H9 (cell line): ENCODE measurements around the gene SNRPD1. TPM values are rescaled to one million over a fixed set of nuclear protein-coding genes. Genes with fewer than 3 reads are reported as not detected.

Experiments used
- DNase-seq: peaks from one replicate; pipeline ENCODE4 v3.0.0-alpha.2; 2017
- H2AFZ ChIP-seq: one replicate; pipeline ENCODE4 v1.6.1; 2013; ENCODE audit warnings: mild to moderate bottlenecking, low read length, control low read depth, moderate library complexity
- H2AK5ac ChIP-seq: 2 replicates; pipeline ENCODE4 v1.6.1; 2013; ENCODE audit warnings: low read length, control low read depth, mixed read lengths; ENCODE audit not compliant: insufficient read length
- H2BK120ac ChIP-seq: one replicate; pipeline ENCODE4 v1.6.1; 2013; ENCODE audit warnings: low read depth, mild to moderate bottlenecking, low read length, control low read depth, inconsistent platforms; ENCODE audit not compliant: poor library complexity, severe bottlenecking
- H2BK12ac ChIP-seq: 2 replicates; pipeline ENCODE4 v1.6.1; 2013; ENCODE audit warnings: low read length, control low read depth, mixed read lengths, low read depth; ENCODE audit not compliant: insufficient read length
- H2BK15ac ChIP-seq: 2 replicates; pipeline ENCODE4 v1.6.1; 2013; ENCODE audit warnings: low read depth, low read length, control low read depth
- H2BK20ac ChIP-seq: one replicate; pipeline ENCODE4 v1.6.1; 2013; ENCODE audit warnings: low read depth, mild to moderate bottlenecking, low read length, control low read depth, inconsistent platforms; ENCODE audit not compliant: poor library complexity, severe bottlenecking
- H2BK5ac ChIP-seq: 2 replicates; pipeline ENCODE4 v1.6.1; 2013; ENCODE audit warnings: low read length, control low read depth, mixed read lengths; ENCODE audit not compliant: insufficient read length
- H3K14ac ChIP-seq: 2 replicates; pipeline ENCODE4 v1.6.1; 2013; ENCODE audit warnings: low read length, control low read depth; ENCODE audit not compliant: insufficient read depth
- H3K18ac ChIP-seq: 2 replicates; pipeline ENCODE4 v1.6.1; 2013; ENCODE audit warnings: low read depth, mild to moderate bottlenecking, mixed read lengths, low read length, control low read depth; ENCODE audit not compliant: insufficient read length
- H3K23ac ChIP-seq: 2 replicates; pipeline ENCODE4 v1.6.1; 2013; ENCODE audit warnings: low read length, control low read depth, mixed read lengths, low read depth; ENCODE audit not compliant: insufficient read length
- H3K23me2 ChIP-seq: 2 replicates; pipeline ENCODE4 v1.6.1; 2013; ENCODE audit warnings: low read depth, mild to moderate bottlenecking, mixed read lengths, low read length, control low read depth; ENCODE audit not compliant: insufficient read length, poor library complexity, severe bottlenecking
- H3K27ac ChIP-seq: 2 replicates; pipeline ENCODE4 v1.5.1; 2013; ENCODE audit warnings: low read length, control low read depth, mixed read lengths, low read depth; ENCODE audit not compliant: insufficient read length
- H3K27me3 ChIP-seq: 2 replicates; pipeline ENCODE4 v1.6.1; 2013; ENCODE audit warnings: low read length, control low read depth, inconsistent platforms; ENCODE audit not compliant: insufficient read depth
- H3K4ac ChIP-seq: 2 replicates; pipeline ENCODE4 v1.6.1; 2013; ENCODE audit warnings: low read depth, mild to moderate bottlenecking, control low read depth, inconsistent platforms, low read length, moderate library complexity
- H3K4me1 ChIP-seq: 2 replicates; pipeline ENCODE4 v1.6.1; 2013; ENCODE audit warnings: low read length, control low read depth, inconsistent platforms; ENCODE audit not compliant: insufficient read depth
- H3K4me2 ChIP-seq: 2 replicates; pipeline ENCODE4 v1.6.1; 2013; ENCODE audit warnings: low read length, control low read depth, mixed read lengths; ENCODE audit not compliant: insufficient read length, insufficient read depth
- H3K56ac ChIP-seq: 2 replicates; pipeline ENCODE4 v1.6.1; 2013; ENCODE audit warnings: low read depth, mild to moderate bottlenecking, mixed read lengths, low read length, control low read depth; ENCODE audit not compliant: insufficient read length
- H3K79me1 ChIP-seq: 2 replicates; pipeline ENCODE4 v1.6.1; 2013; ENCODE audit warnings: low read depth, mild to moderate bottlenecking, moderate library complexity, low read length, control low read depth, inconsistent platforms; ENCODE audit not compliant: insufficient read depth, poor library complexity, severe bottlenecking
- H3K79me2 ChIP-seq: 2 replicates; pipeline ENCODE4 v1.6.1; 2013; ENCODE audit warnings: low read length, control low read depth, inconsistent platforms; ENCODE audit not compliant: insufficient read depth
- H3K9ac ChIP-seq: 2 replicates; pipeline ENCODE4 v1.6.1; 2013; ENCODE audit warnings: low read length, control low read depth, mixed read lengths; ENCODE audit not compliant: insufficient read length; ENCODE audit errors: extremely low read depth
- H3K9me3 ChIP-seq: one replicate; pipeline ENCODE4 v1.6.1; 2013; ENCODE audit warnings: low read depth, low read length, inconsistent platforms; ENCODE audit not compliant: control insufficient read depth
- H3T11ph ChIP-seq: one replicate; pipeline ENCODE4 v1.6.1; 2013; ENCODE audit warnings: mild to moderate bottlenecking, low read length, control low read depth, inconsistent platforms
- H4K20me1 ChIP-seq: one replicate; pipeline ENCODE4 v1.6.1; 2013; ENCODE audit not compliant: control insufficient read depth, insufficient read length, insufficient read depth
- H4K5ac ChIP-seq: 2 replicates; pipeline ENCODE4 v1.6.1; 2013; ENCODE audit warnings: low read depth, mild to moderate bottlenecking, mixed read lengths, low read length, control low read depth; ENCODE audit not compliant: insufficient read length
- H4K8ac ChIP-seq: replicated peaks from 2 replicates; pipeline ENCODE4 v1.6.1; 2013; ENCODE audit warnings: low read length, control low read depth, mixed read lengths, low read depth; ENCODE audit not compliant: insufficient read length
- H4K91ac ChIP-seq: 2 replicates; pipeline ENCODE4 v1.6.1; 2013; ENCODE audit warnings: low read depth, mild to moderate bottlenecking, moderate library complexity, mixed read lengths, low read length, control low read depth; ENCODE audit not compliant: insufficient read length
- H3K27ac Mint-ChIP-seq, 3 experiments: 2 replicates in 2 of 3; 3 replicates in 1 of 3; pipeline ENCODE4 v1.8.0; 2020 to 2021; ENCODE audit warnings: mixed read lengths in 3 of 3, mild to moderate bottlenecking in 1 of 3, moderate library complexity in 1 of 3
- H3K27me3 Mint-ChIP-seq: 2 replicates; pipeline ENCODE4 v1.8.0; 2021; ENCODE audit warnings: low read depth, mild to moderate bottlenecking, moderate library complexity, mixed read lengths
- H3K36me3 Mint-ChIP-seq, 3 experiments: 2 replicates in 2 of 3; 3 replicates in 1 of 3; pipeline ENCODE4 v1.8.0; 2020 to 2021; ENCODE audit warnings: low read depth in 3 of 3, mixed read lengths in 3 of 3; ENCODE audit not compliant: insufficient read depth in 1 of 3
- H3K4me1 Mint-ChIP-seq, 2 experiments: 2 replicates each; pipeline ENCODE4 v1.8.0; 2020; ENCODE audit warnings: mixed read lengths in 2 of 2
- H3K4me3 Mint-ChIP-seq, 2 experiments: 2 replicates in 1 of 2; 3 replicates in 1 of 2; pipeline ENCODE4 v1.8.0; 2020 to 2021; ENCODE audit warnings: mild to moderate bottlenecking in 2 of 2, mixed read lengths in 2 of 2, moderate library complexity in 1 of 2
- H3K9me3 Mint-ChIP-seq, 2 experiments: 2 replicates in 1 of 2; 3 replicates in 1 of 2; pipeline ENCODE4 v1.8.0; 2020; ENCODE audit warnings: mild to moderate bottlenecking in 2 of 2, mixed read lengths in 2 of 2, moderate library complexity in 1 of 2
- WGBS: extraction: QIAGEN DNeasy Blood & Tissue Kit; methylation state at CpG from one replicate; pipeline ENCODE4 v1.1.7; 2013; ENCODE audit warnings: missing lambda C conversion rate, low lambda C conversion rate, mixed read lengths; ENCODE audit not compliant: insufficient read length; ENCODE audit errors: extremely low coverage; 5-methylcytosine and 5-hydroxymethylcytosine counted together
- total RNA-seq: library from RNA; stranded (reverse); gene quantifications from 2 replicates; pipeline ENCODE4 v1.2.1, GENCODE V29; 2021
- TF ChIP-seq, protein P1 (sequence below): fragments of 200-600 bp; sonication (generic); conservative IDR thresholded peaks from 3 replicates; pipeline ENCODE4 v1.8.0; 2021; ENCODE audit warnings: antibody characterized with exemption, mild to moderate bottlenecking

SNRPD1 gene
- total RNA-seq, 1 experiment from 2014 or later = 178 TPM

DNA sequence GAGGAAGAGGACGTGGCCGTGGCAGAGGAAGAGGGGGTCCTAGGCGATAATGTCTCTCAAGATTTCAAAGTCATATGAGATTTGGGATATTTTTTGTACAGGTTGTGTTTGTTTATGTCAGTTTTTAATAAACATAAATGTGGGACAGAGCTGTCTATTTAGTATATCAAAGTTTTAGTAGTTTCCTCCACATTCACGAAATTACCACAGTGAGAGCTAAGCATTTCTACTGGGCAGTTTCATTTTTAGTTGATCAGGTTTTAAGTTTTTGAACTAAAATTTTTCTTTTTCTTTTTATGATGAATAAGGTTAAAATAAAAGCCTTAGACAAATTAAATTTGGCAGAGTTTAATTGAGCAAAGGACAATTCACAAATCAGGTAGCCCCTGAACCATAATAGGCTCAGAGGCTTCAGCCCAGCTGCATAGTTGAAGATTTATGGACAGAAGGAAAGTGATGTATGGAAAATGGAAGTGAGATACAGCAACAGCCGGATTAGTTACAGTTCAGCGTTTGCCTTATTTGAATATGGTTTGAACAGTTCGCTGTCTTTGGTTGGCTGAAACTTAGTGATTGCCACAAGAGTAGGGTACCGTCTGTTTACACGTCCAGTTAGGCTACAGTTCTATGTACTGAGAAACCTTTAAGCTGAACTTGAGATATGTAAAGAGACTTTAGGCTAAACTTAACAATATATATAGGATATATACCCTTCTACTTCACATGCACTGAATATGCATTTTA, 17.1 kb downstream of the SNRPD1 start:
- Histone ChIP-seq H3K4me2 (no peak overlapping the region), H2BK5ac (no peak overlapping the region), H2AK5ac (no peak overlapping the region), H3K23me2 (no peaks in the 10 kb centered on the region), H4K20me1 (no peaks in the 10 kb centered on the region), H3K27ac (no peak overlapping the region), H2AFZ (no peak overlapping the region), H4K5ac (no peak overlapping the region), H3K79me1 (peaks cover 3% of the 10 kb centered on the region), H3K23ac (no peak overlapping the region), H2BK15ac (no peak overlapping the region), H3K18ac (no peak overlapping the region), H3K9ac (no peak overlapping the region), H3K79me2 (no peaks in the 10 kb centered on the region; the same call in 1 of the 2 replicates), H3K14ac (no peak overlapping the region), H3K56ac (no peak overlapping the region), H3K9me3 (no peaks in the 10 kb centered on the region), H3T11ph (no peak overlapping the region), H3K4me1 (no peaks in the 10 kb centered on the region), H3K27me3 (no peaks in the 10 kb centered on the region), H2BK120ac (no peak overlapping the region), H4K91ac (no peak overlapping the region), H3K4ac (no peak overlapping the region), H2BK12ac (no peak overlapping the region), H4K8ac (no peak overlapping the region), H2BK20ac (no peak overlapping the region)
- H3K9me3 Mint-ChIP-seq = no peaks in the 10 kb centered on the region
- no peaks in the 10 kb centered on the region for H3K27me3 Mint-ChIP-seq
- no CpG with 5 or more reads among the region's 9 CpGs for WGBS
- TF ChIP-seq, protein P1, sequence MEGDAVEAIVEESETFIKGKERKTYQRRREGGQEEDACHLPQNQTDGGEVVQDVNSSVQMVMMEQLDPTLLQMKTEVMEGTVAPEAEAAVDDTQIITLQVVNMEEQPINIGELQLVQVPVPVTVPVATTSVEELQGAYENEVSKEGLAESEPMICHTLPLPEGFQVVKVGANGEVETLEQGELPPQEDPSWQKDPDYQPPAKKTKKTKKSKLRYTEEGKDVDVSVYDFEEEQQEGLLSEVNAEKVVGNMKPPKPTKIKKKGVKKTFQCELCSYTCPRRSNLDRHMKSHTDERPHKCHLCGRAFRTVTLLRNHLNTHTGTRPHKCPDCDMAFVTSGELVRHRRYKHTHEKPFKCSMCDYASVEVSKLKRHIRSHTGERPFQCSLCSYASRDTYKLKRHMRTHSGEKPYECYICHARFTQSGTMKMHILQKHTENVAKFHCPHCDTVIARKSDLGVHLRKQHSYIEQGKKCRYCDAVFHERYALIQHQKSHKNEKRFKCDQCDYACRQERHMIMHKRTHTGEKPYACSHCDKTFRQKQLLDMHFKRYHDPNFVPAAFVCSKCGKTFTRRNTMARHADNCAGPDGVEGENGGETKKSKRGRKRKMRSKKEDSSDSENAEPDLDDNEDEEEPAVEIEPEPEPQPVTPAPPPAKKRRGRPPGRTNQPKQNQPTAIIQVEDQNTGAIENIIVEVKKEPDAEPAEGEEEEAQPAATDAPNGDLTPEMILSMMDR = no peak
- 0 out of 7 replicates have a peak overlapping the region, but pooled peaks of 1 of the 3 experiments have one; percentile 3 for H3K27ac Mint-ChIP-seq
- peaks cover 47 to 85% (median 78%) of the 10 kb centered on the region in 3 experiments; a peak in 6 of 7 replicates for H3K36me3 Mint-ChIP-seq
- no peak for DNase-seq
- H3K4me1 Mint-ChIP-seq = no peaks in the 10 kb centered on the region
- no peak overlapping the region for H3K4me3 Mint-ChIP-seq
